ENCODE measurements around the gene SREBF1.
A peak's percentile ranks its signal among the peaks of the same experiment; 100 is the strongest.

SREBF1 gene

GRCh38 chr17:17818088-17818526, 18.7 kb downstream of the SREBF1 start:
- peaks cover 14% of the 10 kb centered on the region for H3K4me1 Mint-ChIP-seq
- H3K9me3 Mint-ChIP-seq: no peaks in the 10 kb centered on the region
- DNase-seq (ENCODE audit: low spot score in 2 of 2): no peak
- H3K4me3 Mint-ChIP-seq: no peak overlapping the region
- peaks cover 6% of the 10 kb centered on the region for H3K36me3 Mint-ChIP-seq
- H3K27ac Mint-ChIP-seq: peak overlapping the region; percentile 47
- H3K27me3 Mint-ChIP-seq: no peaks in the 10 kb centered on the region
- ATAC-seq (ENCODE audit: low read depth): peak; percentile 41

DNA sequence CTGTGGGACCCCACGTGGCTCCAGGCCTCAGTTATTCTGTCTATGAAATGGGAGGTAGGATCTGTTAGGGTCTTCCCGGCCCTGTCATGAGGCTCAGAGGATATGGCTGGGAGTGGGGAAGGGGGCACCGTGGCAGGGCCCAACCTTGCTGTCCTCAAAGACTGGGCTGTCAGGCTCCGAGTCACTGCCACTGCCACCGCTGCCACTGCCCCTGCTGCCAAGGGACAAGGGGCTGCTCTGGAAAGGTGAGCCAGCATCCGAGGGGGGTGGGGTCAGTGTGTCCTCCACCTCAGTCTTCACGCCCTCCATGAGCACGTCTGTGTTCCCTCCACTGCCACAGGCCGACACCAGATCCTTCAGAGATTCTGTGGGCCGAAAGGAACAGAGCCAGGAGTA, 19.2 kb downstream of the SREBF1 start:
- H3K27ac Mint-ChIP-seq: peak overlapping the region; percentile 47
- H3K4me1 Mint-ChIP-seq: peaks cover 11% of the 10 kb centered on the region
- no peaks in the 10 kb centered on the region for H3K27me3 Mint-ChIP-seq
- peaks cover 6% of the 10 kb centered on the region for H3K36me3 Mint-ChIP-seq
- no peak for ATAC-seq (ENCODE audit: low read depth)
- DNase-seq (ENCODE audit: low spot score in 2 of 2): no peak
- H3K9me3 Mint-ChIP-seq: no peaks in the 10 kb centered on the region
- H3K4me3 Mint-ChIP-seq: no peak overlapping the region

DNA sequence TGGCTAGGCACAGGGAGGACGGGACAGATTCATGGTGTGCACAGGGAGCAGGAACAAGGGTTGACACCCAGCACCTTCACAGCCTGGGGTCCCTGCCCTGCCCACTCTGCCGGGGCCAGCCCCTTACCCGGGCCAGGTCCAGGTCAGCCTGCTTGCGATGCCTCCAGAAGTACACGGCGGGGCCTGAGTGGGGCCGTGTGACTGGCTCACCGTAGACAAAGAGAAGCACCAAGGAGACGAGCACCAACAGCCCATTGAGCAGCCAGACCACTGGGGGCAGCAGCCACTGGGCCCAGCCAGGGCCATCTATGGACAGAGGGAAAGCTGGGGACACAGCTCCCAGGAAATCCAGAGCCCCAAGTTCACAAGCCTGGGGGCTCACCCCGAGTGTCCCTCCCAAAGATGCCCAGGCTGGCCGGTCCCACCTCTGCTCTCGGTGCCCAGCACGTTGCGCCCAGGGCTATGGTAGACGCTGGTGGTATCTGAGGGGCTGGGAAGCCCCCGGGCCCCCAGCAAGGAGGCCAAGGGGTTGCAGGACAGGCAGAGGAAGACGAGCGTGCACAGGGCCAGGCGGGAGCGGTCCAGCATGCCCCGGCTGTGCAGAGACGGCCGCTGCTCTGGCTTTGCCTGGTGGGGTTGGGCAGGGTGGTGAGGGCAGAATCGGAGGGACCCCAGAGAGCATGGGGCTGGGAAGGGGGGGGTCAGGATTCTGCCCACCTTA, 19.8 kb downstream of the SREBF1 start:
- H3K36me3 Mint-ChIP-seq: peaks cover 6% of the 10 kb centered on the region
- H3K9me3 Mint-ChIP-seq: no peaks in the 10 kb centered on the region
- H3K4me3 Mint-ChIP-seq: no peak overlapping the region
- no peak for DNase-seq (ENCODE audit: low spot score in 2 of 2)
- H3K4me1 Mint-ChIP-seq: peaks cover 12% of the 10 kb centered on the region
- no peak for ATAC-seq (ENCODE audit: low read depth)
- H3K27ac Mint-ChIP-seq: no peak overlapping the region
- no peaks in the 10 kb centered on the region for H3K27me3 Mint-ChIP-seq

GRCh38 chr17:17816240-17816814, 20.5 kb downstream of the SREBF1 start:
- no peak for DNase-seq (ENCODE audit: low spot score in 2 of 2)
- ATAC-seq (ENCODE audit: low read depth): no peak
- Mint-ChIP-seq H3K36me3 (peaks cover 6% of the 10 kb centered on the region), H3K27me3 (no peaks in the 10 kb centered on the region), H3K9me3 (no peaks in the 10 kb centered on the region), H3K4me3 (no peak overlapping the region), H3K4me1 (peaks cover 12% of the 10 kb centered on the region), H3K27ac (peak overlapping the region; percentile 31)

DNA sequence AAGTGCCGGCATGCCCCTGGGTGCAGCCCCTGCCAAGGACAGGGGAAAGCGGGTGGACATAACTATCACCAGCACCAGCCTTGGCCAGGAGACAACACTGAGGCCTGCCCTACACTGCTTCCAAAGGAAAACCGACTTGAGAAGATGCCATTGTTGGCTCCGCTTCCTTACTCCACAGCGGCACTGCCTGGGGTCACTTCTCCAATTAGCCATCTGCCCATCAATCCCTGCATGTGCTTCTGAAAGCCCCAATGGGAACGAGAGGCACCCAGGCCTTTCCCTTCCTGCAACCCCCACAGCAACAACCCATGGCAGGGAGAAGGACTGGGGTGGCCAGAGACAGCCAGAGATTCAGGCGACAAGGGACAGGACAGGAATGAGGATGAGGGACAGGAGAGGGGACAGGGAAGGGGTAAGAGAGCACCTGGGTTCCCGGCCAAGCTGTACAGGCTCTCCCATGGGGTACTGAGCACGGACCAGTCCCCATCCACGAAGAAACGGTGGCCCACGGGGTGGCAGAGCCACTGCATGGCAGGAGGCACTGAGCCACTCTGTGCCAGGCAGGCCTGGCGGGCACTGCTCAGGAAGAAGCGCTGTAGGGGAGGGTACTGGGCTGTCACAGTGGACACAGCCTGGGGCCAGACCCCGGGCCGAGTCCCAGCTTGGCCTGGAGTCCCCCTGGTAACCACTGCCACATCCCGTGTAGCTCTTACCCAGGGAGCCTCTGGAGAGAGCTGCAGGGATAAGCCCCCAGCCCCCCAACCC, 21.2 kb downstream of the SREBF1 start:
- H3K27ac Mint-ChIP-seq: peak overlapping the region; percentile 31
- no peak overlapping the region for H3K4me3 Mint-ChIP-seq
- H3K4me1 Mint-ChIP-seq: peaks cover 10% of the 10 kb centered on the region
- H3K9me3 Mint-ChIP-seq: no peaks in the 10 kb centered on the region
- DNase-seq (ENCODE audit: low spot score in 2 of 2) (no peak), ATAC-seq (ENCODE audit: low read depth) (no peak)
- peaks cover 6% of the 10 kb centered on the region for H3K36me3 Mint-ChIP-seq
- H3K27me3 Mint-ChIP-seq: no peaks in the 10 kb centered on the region

DNA sequence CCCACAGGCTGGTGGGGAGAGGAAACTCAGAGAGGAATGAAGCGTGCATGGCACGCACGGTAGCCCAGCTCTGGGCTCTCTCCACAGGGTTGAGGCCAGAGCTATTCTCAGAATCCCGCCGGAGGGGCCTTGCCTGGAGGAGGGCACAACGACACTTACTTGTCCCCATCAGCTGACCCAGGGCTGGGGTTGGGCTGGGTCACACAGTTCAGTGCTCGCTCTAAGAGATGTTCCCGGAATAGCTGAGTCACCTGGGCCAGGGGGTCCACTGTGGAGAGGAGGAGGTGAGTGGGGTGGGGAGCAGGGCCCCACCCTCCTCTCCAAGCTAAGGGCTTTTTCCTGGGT, 21.8 kb downstream of the SREBF1 start:
- peaks cover 6% of the 10 kb centered on the region for H3K36me3 Mint-ChIP-seq
- no peak overlapping the region for H3K27ac Mint-ChIP-seq
- no peak for DNase-seq (ENCODE audit: low spot score in 2 of 2)
- H3K4me1 Mint-ChIP-seq: peaks cover 10% of the 10 kb centered on the region
- no peaks in the 10 kb centered on the region for H3K9me3 Mint-ChIP-seq
- no peak overlapping the region for H3K4me3 Mint-ChIP-seq
- no peaks in the 10 kb centered on the region for H3K27me3 Mint-ChIP-seq
- no peak for ATAC-seq (ENCODE audit: low read depth)

DNA sequence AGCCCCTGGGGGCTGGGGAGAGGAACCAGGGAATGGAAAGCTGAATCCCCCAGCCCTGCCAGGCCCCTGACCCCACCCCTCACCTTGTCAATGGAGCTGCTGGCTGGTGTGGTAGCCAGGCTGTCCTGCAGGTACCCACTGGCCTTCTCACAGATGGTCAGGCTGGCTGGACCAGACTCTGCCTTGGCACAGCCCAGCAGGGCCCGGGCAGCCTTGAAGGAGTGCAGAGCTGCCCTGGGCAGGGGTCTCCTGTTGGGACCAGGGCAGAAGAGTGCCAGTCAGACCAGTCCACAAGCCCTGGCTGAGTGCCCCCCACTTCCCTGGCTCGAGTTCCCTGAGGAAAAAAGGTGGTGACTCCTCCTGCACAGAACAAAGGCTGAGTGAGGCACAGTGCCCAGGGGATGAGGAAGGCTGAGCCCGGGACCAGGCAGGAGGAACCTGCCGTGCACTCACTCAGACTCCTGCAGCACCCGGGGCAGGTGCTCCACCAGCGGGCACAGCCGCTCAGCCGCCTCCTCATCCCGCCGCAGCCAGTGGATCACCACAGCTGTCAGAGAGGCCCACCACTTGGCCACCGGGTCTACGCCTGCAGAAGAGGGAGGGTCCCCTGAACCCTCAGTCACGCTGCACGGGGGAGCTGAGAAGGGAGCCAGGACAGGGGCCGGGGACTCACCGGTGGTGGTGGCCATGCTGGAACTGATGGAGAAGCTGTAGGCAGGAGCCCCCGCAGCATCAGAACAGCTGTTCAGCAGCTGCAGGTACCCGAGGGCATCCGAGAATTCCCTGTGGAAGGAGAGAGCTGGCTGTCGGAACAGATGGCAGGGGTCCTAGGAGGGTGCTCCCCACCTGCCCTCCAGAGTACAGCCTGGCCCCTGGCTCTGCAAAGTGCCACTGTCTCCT, 22.4 kb downstream of the SREBF1 start:
- no peak overlapping the region for H3K27ac Mint-ChIP-seq
- H3K4me1 Mint-ChIP-seq: peaks cover 8% of the 10 kb centered on the region
- no peaks in the 10 kb centered on the region for H3K9me3 Mint-ChIP-seq
- H3K36me3 Mint-ChIP-seq: peaks cover 6% of the 10 kb centered on the region
- no peak for DNase-seq (ENCODE audit: low spot score in 2 of 2)
- no peaks in the 10 kb centered on the region for H3K27me3 Mint-ChIP-seq
- no peak for ATAC-seq (ENCODE audit: low read depth)
- H3K4me3 Mint-ChIP-seq: no peak overlapping the region

- ATAC-seq (ENCODE audit: low read depth): no peak
- H3K27me3 Mint-ChIP-seq: no peaks in the 10 kb centered on the region
- H3K36me3 Mint-ChIP-seq: peaks cover 3% of the 10 kb centered on the region
- peaks cover 12% of the 10 kb centered on the region for H3K4me1 Mint-ChIP-seq
- no peak overlapping the region for H3K27ac Mint-ChIP-seq
- no peak for DNase-seq (ENCODE audit: low spot score in 2 of 2)
- no peaks in the 10 kb centered on the region for H3K9me3 Mint-ChIP-seq
- H3K4me3 Mint-ChIP-seq: no peak overlapping the region
These were observed 23.1 kb downstream of the SREBF1 start for GRCh38 chr17:17813725-17814095.

DNA sequence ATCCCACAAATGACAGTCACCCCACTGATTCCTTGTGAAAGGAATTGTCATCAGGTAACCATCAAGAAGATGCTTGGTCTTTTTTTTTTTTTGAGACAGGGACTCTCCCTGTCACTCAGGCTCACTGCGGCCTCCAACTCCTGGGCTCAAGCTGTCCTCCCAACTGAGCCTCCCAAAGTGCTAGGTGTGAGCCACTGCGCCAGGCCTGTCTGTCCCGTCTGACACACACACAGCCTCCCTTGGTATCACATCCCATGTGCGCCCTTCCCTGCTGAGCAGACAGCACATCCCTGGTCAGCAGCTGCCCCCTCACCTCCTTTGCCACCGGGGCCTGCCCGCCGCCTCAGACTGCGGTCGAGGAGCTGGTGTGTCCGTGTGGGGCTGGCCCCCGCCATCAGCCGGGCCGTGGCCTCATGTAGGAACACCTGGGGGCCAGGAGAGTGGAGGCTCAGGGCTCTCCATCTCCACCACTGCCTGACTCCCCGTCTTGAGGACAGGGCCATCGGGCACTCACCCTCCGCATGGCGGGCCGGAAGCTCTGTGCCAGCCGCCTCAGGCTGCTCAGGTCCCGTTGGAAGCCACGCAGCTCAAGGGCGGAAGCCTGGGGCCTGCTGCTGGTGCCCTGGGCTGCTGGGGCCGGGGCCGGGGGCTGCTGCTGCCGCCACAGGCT, 23.6 kb downstream of the SREBF1 start:
- Mint-ChIP-seq H3K27ac (no peak overlapping the region), H3K36me3 (peaks cover 3% of the 10 kb centered on the region), H3K27me3 (no peaks in the 10 kb centered on the region), H3K4me1 (peaks cover 11% of the 10 kb centered on the region), H3K4me3 (no peak overlapping the region), H3K9me3 (no peaks in the 10 kb centered on the region)
- DNase-seq (ENCODE audit: low spot score in 2 of 2): no peak
- ATAC-seq (ENCODE audit: low read depth): no peak

GRCh38 chr17:17812211-17813054, 24.4 kb downstream of the SREBF1 start:
- Mint-ChIP-seq H3K27ac (no peak overlapping the region), H3K4me3 (no peak overlapping the region), H3K4me1 (peaks cover 11% of the 10 kb centered on the region), H3K9me3 (no peaks in the 10 kb centered on the region), H3K36me3 (peaks cover 3% of the 10 kb centered on the region), H3K27me3 (no peaks in the 10 kb centered on the region)
- ATAC-seq (ENCODE audit: low read depth): peak; percentile 70
- DNase-seq (ENCODE audit: low spot score in 2 of 2): peak; percentile 81 to 95

DNA sequence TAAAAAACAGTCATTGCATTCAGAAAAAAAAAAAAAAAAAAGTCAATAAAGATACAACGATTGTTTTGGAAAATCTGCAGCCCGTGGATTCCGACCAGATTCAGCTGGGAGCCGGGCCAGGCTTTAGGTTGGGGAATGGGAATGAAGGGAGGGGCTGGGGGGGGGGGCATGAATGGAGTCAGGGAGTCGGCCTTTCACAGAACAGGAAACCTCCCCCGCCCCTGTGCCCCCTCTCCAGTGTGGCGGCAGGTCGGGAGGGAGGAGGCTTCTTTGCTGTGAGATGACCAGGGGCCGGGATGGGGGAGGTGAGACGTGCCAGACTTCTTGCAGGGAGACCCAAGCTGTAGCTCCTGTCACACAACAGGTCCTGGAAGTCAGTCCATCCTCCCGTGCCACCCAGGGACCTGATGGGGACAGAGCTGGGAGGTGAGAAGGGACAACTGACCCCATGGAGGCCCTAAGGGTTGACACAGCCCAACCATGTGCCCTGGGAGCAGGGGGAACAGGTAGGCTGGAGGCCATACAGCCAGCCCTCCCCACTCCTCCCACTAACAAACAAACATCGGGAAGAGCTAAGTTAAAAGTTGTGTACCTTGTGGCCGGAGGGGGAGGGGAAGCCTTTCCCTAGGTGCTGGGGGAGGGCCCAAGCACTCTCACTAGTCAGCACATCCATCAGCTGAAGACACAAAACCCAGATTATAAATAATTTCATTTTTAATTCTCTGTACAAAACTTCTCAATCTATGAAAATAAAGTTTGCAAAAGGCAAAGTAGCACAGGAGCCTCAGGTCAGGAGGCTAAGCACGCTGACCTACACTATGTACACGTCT, 25.2 kb downstream of the SREBF1 start:
- H3K9me3 Mint-ChIP-seq: no peaks in the 10 kb centered on the region
- no peak overlapping the region for H3K27ac Mint-ChIP-seq
- H3K4me3 Mint-ChIP-seq: no peak overlapping the region
- ATAC-seq (ENCODE audit: low read depth) (no peak), DNase-seq (ENCODE audit: low spot score in 2 of 2) (no peak)
- H3K27me3 Mint-ChIP-seq: no peaks in the 10 kb centered on the region
- H3K4me1 Mint-ChIP-seq: peaks cover 11% of the 10 kb centered on the region
- H3K36me3 Mint-ChIP-seq: peaks cover 5% of the 10 kb centered on the region

GRCh38 chr17:17810895-17811248, 25.9 kb downstream of the SREBF1 start:
- Mint-ChIP-seq H3K4me1 (peaks cover 11% of the 10 kb centered on the region), H3K27me3 (no peaks in the 10 kb centered on the region), H3K36me3 (peaks cover 4% of the 10 kb centered on the region), H3K27ac (no peak overlapping the region), H3K9me3 (no peaks in the 10 kb centered on the region), H3K4me3 (no peak overlapping the region)
- no peak for ATAC-seq (ENCODE audit: low read depth)
- DNase-seq (ENCODE audit: low spot score in 2 of 2): no peak

All from memory B cell (primary cell).